ENCODE data around the gene PBXIP1.

DNA sequence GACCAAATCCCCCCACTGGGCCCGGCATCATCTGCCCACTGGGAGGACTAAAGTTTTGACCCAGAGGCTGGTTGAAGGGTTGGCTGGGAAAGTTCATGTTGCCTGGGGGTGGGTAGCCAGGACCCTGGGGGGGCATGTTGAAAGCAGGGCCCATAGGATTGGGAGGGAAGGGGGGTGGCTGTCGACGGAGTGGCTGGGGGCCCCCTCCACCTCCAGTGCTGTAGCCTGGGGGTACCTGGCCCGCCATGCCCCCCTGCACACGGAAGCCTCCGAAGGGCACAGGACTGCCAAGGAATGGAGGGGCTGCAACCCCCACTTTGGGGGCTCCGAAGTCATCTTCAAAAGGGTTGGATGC, 3.5 kb upstream of the PBXIP1 start:
- TF ChIP-seq, protein P1, sequence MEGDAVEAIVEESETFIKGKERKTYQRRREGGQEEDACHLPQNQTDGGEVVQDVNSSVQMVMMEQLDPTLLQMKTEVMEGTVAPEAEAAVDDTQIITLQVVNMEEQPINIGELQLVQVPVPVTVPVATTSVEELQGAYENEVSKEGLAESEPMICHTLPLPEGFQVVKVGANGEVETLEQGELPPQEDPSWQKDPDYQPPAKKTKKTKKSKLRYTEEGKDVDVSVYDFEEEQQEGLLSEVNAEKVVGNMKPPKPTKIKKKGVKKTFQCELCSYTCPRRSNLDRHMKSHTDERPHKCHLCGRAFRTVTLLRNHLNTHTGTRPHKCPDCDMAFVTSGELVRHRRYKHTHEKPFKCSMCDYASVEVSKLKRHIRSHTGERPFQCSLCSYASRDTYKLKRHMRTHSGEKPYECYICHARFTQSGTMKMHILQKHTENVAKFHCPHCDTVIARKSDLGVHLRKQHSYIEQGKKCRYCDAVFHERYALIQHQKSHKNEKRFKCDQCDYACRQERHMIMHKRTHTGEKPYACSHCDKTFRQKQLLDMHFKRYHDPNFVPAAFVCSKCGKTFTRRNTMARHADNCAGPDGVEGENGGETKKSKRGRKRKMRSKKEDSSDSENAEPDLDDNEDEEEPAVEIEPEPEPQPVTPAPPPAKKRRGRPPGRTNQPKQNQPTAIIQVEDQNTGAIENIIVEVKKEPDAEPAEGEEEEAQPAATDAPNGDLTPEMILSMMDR (IDR thresholded peaks at IDR 0.05) = no peak
- no peak for TF ChIP-seq POLR2AphosphoS5 (IDR thresholded peaks at IDR 0.05)
